Caco-2 (cell line): ENCODE results near the gene CFAP221. TPM values are rescaled to one million over a fixed set of nuclear protein-coding genes. Genes with fewer than 3 reads are reported as not detected.

Source experiments
- BruUV-seq: library from RNA; stranded (reverse); fragments of 400-500 nt; replicated peaks from 2 replicates; lab custom pipeline; 2021; lab: Mats Ljungman, UMichigan
- CTCF ChIA-PET: fragments of 300-600 bp; sonication (Branson Sonifier 250); formaldehyde crosslinking; loops from one replicate; lab custom pipeline; 2022; ENCODE audit warnings: antibody characterized with exemption; lab: Charles Lee
- POLR2A ChIA-PET: fragments of 300-600 bp; sonication (Branson Sonifier 250); formaldehyde crosslinking; loops from one replicate; lab custom pipeline; 2022; ENCODE audit warnings: antibody characterized with exemption; lab: Charles Lee
- DNase-seq, 2 experiments: peaks; one replicate each; pipeline versions ENCODE4 v3.0.0 to v3.0.0-alpha.2; 2020 to 2022
- H3K27me3 ChIP-seq: replicated peaks from 2 replicates; pipeline ENCODE4 v1.6.0; 2011; ENCODE audit warnings: low read length; ENCODE audit not compliant: control insufficient read depth, insufficient read depth
- H3K36me3 ChIP-seq: 2 replicates; pipeline ENCODE4 v1.5.1; 2011; ENCODE audit warnings: low read length; ENCODE audit not compliant: control insufficient read depth, insufficient read depth
- H3K4me1 ChIP-seq: fragments of 250-450 bp; sonication (Bioruptor Pico); 2 replicates; pipeline ENCODE4 v1.5.1; 2020; ENCODE audit warnings: mild to moderate bottlenecking
- H3K4me3 ChIP-seq: 2 replicates; pipeline ENCODE4 v1.5.1; 2011; ENCODE audit warnings: low read depth, mild to moderate bottlenecking, control low read depth, low read length
- H3K9me3 ChIP-seq: fragments of 250-450 bp; sonication (Bioruptor Pico); 2 replicates; pipeline ENCODE4 v1.5.1; 2020; ENCODE audit warnings: mild to moderate bottlenecking, moderate library complexity
- H3K27ac Mint-ChIP-seq: one replicate; pipeline ENCODE4 v1.8.0; 2022; ENCODE audit warnings: mixed read lengths; ENCODE audit not compliant: unreplicated experiment
- H3K27me3 Mint-ChIP-seq: one replicate; pipeline ENCODE4 v1.8.0; 2022; ENCODE audit warnings: mixed read lengths; ENCODE audit not compliant: insufficient read depth, unreplicated experiment
- H3K36me3 Mint-ChIP-seq: one replicate; pipeline ENCODE4 v1.8.0; 2022; ENCODE audit warnings: mild to moderate bottlenecking, mixed read lengths; ENCODE audit not compliant: insufficient read depth, unreplicated experiment
- H3K4me1 Mint-ChIP-seq: one replicate; pipeline ENCODE4 v1.8.0; 2022; ENCODE audit warnings: low read depth, mixed read lengths; ENCODE audit not compliant: unreplicated experiment
- H3K4me3 Mint-ChIP-seq: one replicate; pipeline ENCODE4 v1.8.0; 2022; ENCODE audit warnings: mild to moderate bottlenecking, moderate library complexity, mixed read lengths; ENCODE audit not compliant: unreplicated experiment
- H3K9me3 Mint-ChIP-seq: one replicate; pipeline ENCODE4 v1.8.0; 2022; ENCODE audit warnings: mixed read lengths; ENCODE audit not compliant: unreplicated experiment
- intact Hi-C: fragments of 100-400 bp; cut with micrococcal nuclease; formaldehyde crosslinking; loops from one replicate; pipeline ENCODE4 v1.10.0; 2022; ENCODE audit not compliant: unreplicated experiment
- total RNA-seq: library from RNA; stranded (reverse); gene quantifications from 2 replicates; pipeline ENCODE4 v1.2.3, GENCODE V29; 2022
- TF ChIP-seq, protein P1 (sequence below), 2 experiments: fragments of 200-600 bp in 1 of 2; IDR thresholded peaks; 1 replicate in 1 of 2; 2 replicates in 1 of 2; pipeline versions ENCODE4 v1.5.1 to v1.8.0; 2011 to 2022; ENCODE audit warnings: antibody characterized with exemption in 1 of 2, control low read depth in 1 of 2, inconsistent platforms in 1 of 2, low read depth in 1 of 2, low read length in 1 of 2, mild to moderate bottlenecking in 1 of 2, moderate library complexity in 1 of 2; ENCODE audit not compliant: insufficient read depth in 1 of 2, severe bottlenecking in 1 of 2, unreplicated experiment in 1 of 2

Gene CFAP221
- total RNA-seq, 1 experiment from 2014 or later, result not detected

DNA sequence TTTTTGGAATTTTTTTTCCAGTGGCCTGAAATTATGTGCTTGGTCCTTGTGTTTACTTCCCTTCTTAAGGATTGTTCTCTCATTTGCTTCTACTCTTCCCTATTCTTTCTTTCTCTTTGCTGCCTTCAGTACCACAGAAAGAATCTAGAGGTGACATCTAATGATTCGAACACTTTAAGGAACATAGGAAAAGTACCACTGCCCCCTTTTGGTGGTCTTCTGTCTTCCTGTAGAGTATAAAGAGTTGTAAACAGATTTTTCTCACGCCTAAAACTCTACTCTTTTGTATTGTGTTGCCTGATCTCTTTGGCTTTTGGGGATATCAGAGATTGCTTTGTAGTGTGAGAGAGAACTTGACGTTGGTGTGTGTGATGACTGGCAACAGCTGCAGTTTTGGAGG, 13.0 kb upstream of the CFAP221 start:
- Histone ChIP-seq H3K27me3 (no peaks in the 10 kb centered on the region), H3K4me3 (no peak overlapping the region), H3K9me3 (peaks cover 8% of the 10 kb centered on the region; the same call in 1 of the 2 replicates), H3K36me3 (no peaks in the 10 kb centered on the region), H3K4me1 (peaks cover 19% of the 10 kb centered on the region)
- Mint-ChIP-seq H3K9me3 (peaks cover 32% of the 10 kb centered on the region), H3K4me1 (peaks cover 18% of the 10 kb centered on the region), H3K27me3 (no peaks in the 10 kb centered on the region), H3K36me3 (no peaks in the 10 kb centered on the region), H3K4me3 (no peak overlapping the region), H3K27ac (no peak overlapping the region)
- DNase-seq, result peak in 1 of 2 experiments; percentile 29
- BruUV-seq, result no TSS peak
- TF ChIP-seq, protein P1, sequence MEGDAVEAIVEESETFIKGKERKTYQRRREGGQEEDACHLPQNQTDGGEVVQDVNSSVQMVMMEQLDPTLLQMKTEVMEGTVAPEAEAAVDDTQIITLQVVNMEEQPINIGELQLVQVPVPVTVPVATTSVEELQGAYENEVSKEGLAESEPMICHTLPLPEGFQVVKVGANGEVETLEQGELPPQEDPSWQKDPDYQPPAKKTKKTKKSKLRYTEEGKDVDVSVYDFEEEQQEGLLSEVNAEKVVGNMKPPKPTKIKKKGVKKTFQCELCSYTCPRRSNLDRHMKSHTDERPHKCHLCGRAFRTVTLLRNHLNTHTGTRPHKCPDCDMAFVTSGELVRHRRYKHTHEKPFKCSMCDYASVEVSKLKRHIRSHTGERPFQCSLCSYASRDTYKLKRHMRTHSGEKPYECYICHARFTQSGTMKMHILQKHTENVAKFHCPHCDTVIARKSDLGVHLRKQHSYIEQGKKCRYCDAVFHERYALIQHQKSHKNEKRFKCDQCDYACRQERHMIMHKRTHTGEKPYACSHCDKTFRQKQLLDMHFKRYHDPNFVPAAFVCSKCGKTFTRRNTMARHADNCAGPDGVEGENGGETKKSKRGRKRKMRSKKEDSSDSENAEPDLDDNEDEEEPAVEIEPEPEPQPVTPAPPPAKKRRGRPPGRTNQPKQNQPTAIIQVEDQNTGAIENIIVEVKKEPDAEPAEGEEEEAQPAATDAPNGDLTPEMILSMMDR (IDR thresholded peaks at IDR 0.05; ENCODE audit: insufficient read depth in 1 of 2, low read depth in 1 of 2, low read length in 1 of 2, severe bottlenecking in 1 of 2, unreplicated experiment in 1 of 2), result peak in 1 of 2 experiments; percentile 8
- intact Hi-C loops, result loop anchor here (1.0 kb wide), 1 partner anchor 124 kb away; no protein-coding TSS in a partner anchor
- CTCF ChIA-PET, result no interaction called here
- POLR2A ChIA-PET, result no interaction called here

- no peaks in the 10 kb centered on the region for H3K27me3 ChIP-seq
- no TSS peak for BruUV-seq
- no peaks in the 10 kb centered on the region for H3K36me3 ChIP-seq
- ChIA-PET CTCF (no interaction called here), POLR2A (no interaction called here)
- H3K4me1 ChIP-seq, result peaks cover under 1% of the 10 kb centered on the region; the same call in 1 of the 2 replicates
- Mint-ChIP-seq H3K9me3 (peaks cover 32% of the 10 kb centered on the region), H3K4me1 (peaks cover 13% of the 10 kb centered on the region), H3K4me3 (no peak overlapping the region), H3K27ac (no peak overlapping the region), H3K36me3 (no peaks in the 10 kb centered on the region), H3K27me3 (no peaks in the 10 kb centered on the region)
- no peak overlapping the region for H3K4me3 ChIP-seq
- no peak for DNase-seq
- intact Hi-C loops, result no loop called here
- peaks cover 8% of the 10 kb centered on the region; the same call in 1 of the 2 replicates for H3K9me3 ChIP-seq
- TF ChIP-seq, protein P1 (IDR thresholded peaks at IDR 0.05; ENCODE audit: insufficient read depth in 1 of 2, low read depth in 1 of 2, low read length in 1 of 2, severe bottlenecking in 1 of 2, unreplicated experiment in 1 of 2), result no peak
Observed at GRCh38 chr2:119533560-119533959, 10.7 kb upstream of the CFAP221 start.

- H3K36me3 Mint-ChIP-seq, result no peaks in the 10 kb centered on the region
- peaks cover 8% of the 10 kb centered on the region; the same call in 1 of the 2 replicates for H3K9me3 ChIP-seq
- H3K9me3 Mint-ChIP-seq, result peaks cover 32% of the 10 kb centered on the region
- DNase-seq, result no peak
- intact Hi-C loops, result no loop called here
- H3K4me3 ChIP-seq, result no peak overlapping the region
- no peaks in the 10 kb centered on the region for H3K27me3 ChIP-seq
- H3K36me3 ChIP-seq, result no peaks in the 10 kb centered on the region
- peaks cover 10% of the 10 kb centered on the region for H3K4me1 Mint-ChIP-seq
- TF ChIP-seq, protein P1 (IDR thresholded peaks at IDR 0.05; ENCODE audit: insufficient read depth in 1 of 2, low read depth in 1 of 2, low read length in 1 of 2, severe bottlenecking in 1 of 2, unreplicated experiment in 1 of 2), result no peak
- BruUV-seq, result no TSS peak
- H3K4me3 Mint-ChIP-seq, result no peak overlapping the region
- ChIA-PET CTCF (no interaction called here), POLR2A (no interaction called here)
- H3K4me1 ChIP-seq, result no peaks in the 10 kb centered on the region
- no peaks in the 10 kb centered on the region for H3K27me3 Mint-ChIP-seq
- no peak overlapping the region for H3K27ac Mint-ChIP-seq
Observed at GRCh38 chr2:119536211-119536610, 8.0 kb upstream of the CFAP221 start.
